ENCODE data around the gene SCN2B. TPM values are rescaled to one million over a fixed set of nuclear protein-coding genes. Genes with fewer than 3 reads are reported as not detected.
A peak's percentile ranks its signal among the peaks of the same experiment; 100 is the strongest.

The SCN2B gene
- total and polyA plus RNA-seq, 2 of the 13 experiments (the other 11 are each of a cell fraction or from before 2014, with no cell fraction given) = 0.01 to 0.02 TPM

DNA sequence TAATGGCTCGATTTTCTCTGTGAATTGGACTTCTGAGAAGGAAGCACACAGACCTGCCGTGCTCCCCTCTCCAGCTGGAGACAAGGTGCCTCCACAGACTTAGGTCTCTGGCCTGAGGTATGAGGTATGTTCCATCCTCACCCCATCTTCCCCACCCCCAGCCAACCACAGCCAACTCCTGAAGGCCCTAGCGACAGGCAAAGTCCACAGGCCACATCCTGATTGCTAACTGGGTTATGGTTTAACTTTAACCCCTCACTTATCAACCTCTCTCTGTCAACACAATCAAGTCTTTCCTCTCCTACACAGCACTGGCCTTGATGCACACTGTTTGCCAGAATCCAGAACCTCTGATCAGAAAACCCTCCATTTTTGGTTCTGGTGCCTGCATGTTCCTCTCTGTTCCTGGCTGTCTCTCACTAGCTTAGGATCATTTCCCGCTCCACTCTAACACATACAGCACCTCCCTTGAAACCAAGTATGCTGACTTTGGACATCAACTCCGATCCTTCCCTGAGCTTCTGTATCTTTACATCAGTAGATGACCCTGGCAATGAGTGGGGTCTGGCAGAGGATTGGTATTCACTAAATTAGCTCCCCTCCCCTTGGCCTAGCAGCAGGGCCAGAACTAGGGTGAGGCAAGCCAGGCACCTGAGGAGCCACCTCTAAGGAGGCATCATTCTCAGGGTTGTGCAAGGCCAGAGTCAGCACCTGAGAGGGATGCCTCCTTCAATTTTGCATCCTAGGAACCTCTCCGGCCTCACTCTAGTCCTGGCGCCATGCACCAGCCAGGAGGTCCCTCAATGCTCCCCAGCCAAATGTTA lies 26.4 kb upstream of the SCN2B start (continued):
- peak; percentile 81 for TF ChIP-seq ZFX (CRISPR knock-in tag; IDR thresholded peaks at IDR 0.05; ENCODE audit: low read depth)
- no peak for TF ChIP-seq POLR2AphosphoS2 (IDR thresholded peaks at IDR 0.05; ENCODE audit: low read depth, low read length)
- peak; percentile 60; the same call in 1 of the 2 replicates for TF ChIP-seq POLR2AphosphoS5 (IDR thresholded peaks at IDR 0.05; ENCODE audit: low read depth, low read length)
- no peak for TF ChIP-seq ZNF136 (CRISPR knock-in tag; IDR thresholded peaks at IDR 0.05; ENCODE audit: low read depth)
- TF ChIP-seq, protein P1, sequence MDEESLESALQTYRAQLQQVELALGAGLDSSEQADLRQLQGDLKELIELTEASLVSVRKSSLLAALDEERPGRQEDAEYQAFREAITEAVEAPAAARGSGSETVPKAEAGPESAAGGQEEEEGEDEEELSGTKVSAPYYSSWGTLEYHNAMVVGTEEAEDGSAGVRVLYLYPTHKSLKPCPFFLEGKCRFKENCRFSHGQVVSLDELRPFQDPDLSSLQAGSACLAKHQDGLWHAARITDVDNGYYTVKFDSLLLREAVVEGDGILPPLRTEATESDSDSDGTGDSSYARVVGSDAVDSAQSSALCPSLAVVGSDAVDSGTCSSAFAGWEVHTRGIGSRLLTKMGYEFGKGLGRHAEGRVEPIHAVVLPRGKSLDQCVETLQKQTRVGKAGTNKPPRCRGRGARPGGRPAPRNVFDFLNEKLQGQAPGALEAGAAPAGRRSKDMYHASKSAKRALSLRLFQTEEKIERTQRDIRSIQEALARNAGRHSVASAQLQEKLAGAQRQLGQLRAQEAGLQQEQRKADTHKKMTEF (CRISPR knock-in tag; IDR thresholded peaks at IDR 0.05) = peak; percentile 71
- TF ChIP-seq ZNF331 (CRISPR knock-in tag; IDR thresholded peaks at IDR 0.05) = peak; percentile 72
- TF ChIP-seq ZSCAN9 (CRISPR knock-in tag; IDR thresholded peaks at IDR 0.05; ENCODE audit: borderline replicate concordance) = 0 out of 2 replicates have a peak, but pooled peaks have one; percentile 30
- no peak for TF ChIP-seq GABPA (IDR thresholded peaks at IDR 0.05; ENCODE audit: low read depth, low read length)
- no peak; the same call in 1 of the 2 replicates for TF ChIP-seq GABPA (CRISPR knock-in tag; IDR thresholded peaks at IDR 0.05; ENCODE audit: low read depth)
- no peak for TF ChIP-seq ZFYVE20 (CRISPR knock-in tag; IDR thresholded peaks at IDR 0.05; ENCODE audit: borderline replicate concordance, low read depth)
- peak; percentile 75 for TF ChIP-seq ZNF263 (CRISPR knock-in tag; IDR thresholded peaks at IDR 0.05)
- peak; percentile 22; the same call in 1 of the 2 replicates for TF ChIP-seq STAG1 (CRISPR knock-in tag; IDR thresholded peaks at IDR 0.05)
- 0 out of 2 replicates have a peak, but pooled peaks have one; percentile 23 for TF ChIP-seq HIVEP1 (CRISPR knock-in tag; IDR thresholded peaks at IDR 0.05)
- TF ChIP-seq, protein P2, sequence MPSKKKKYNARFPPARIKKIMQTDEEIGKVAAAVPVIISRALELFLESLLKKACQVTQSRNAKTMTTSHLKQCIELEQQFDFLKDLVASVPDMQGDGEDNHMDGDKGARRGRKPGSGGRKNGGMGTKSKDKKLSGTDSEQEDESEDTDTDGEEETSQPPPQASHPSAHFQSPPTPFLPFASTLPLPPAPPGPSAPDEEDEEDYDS (CRISPR knock-in tag; IDR thresholded peaks at IDR 0.05) = peak; percentile 79
- TF ChIP-seq E2F1 (CRISPR knock-in tag; IDR thresholded peaks at IDR 0.05) = no peak
- peak; percentile 85 for TF ChIP-seq PHF5A (CRISPR knock-in tag; IDR thresholded peaks at IDR 0.05; ENCODE audit: low read depth, unreplicated experiment)
- peak; percentile 26; the same call in 1 of the 2 replicates for TF ChIP-seq ZNF12 (CRISPR knock-in tag; IDR thresholded peaks at IDR 0.05)
- 0 out of 2 replicates have a peak, but pooled peaks have one; percentile 46 for TF ChIP-seq ZNF138 (CRISPR knock-in tag; IDR thresholded peaks at IDR 0.05; ENCODE audit: low read depth)
- 0 out of 2 replicates have a peak, but pooled peaks have one; percentile 16 for TF ChIP-seq ZBTB42 (CRISPR knock-in tag; IDR thresholded peaks at IDR 0.05)
- no peak for TF ChIP-seq ZNF709 (CRISPR knock-in tag; IDR thresholded peaks at IDR 0.05)
- TF ChIP-seq ZSCAN20 (CRISPR knock-in tag; IDR thresholded peaks at IDR 0.05; ENCODE audit: borderline replicate concordance) = no peak
- TF ChIP-seq ZNF33A (CRISPR knock-in tag; IDR thresholded peaks at IDR 0.05; ENCODE audit: borderline replicate concordance) = no peak; the same call in 1 of the 2 replicates
- no peak for TF ChIP-seq MBNL3 (CRISPR knock-in tag; conservative IDR thresholded peaks at IDR 0.05)
- no peak for TF ChIP-seq HCFC1 (IDR thresholded peaks at IDR 0.05; ENCODE audit: low read depth, low read length)
- peak; percentile 93 for TF ChIP-seq HDAC2 (CRISPR knock-in tag; IDR thresholded peaks at IDR 0.05)
- peak; percentile 84; the same call in 1 of the 2 replicates for TF ChIP-seq HOXA3 (CRISPR knock-in tag; IDR thresholded peaks at IDR 0.05)
- TF ChIP-seq SIN3A (IDR thresholded peaks at IDR 0.05; ENCODE audit: borderline replicate concordance, low read depth, low read length) = no peak
- peak; percentile 67 for TF ChIP-seq NFIC (IDR thresholded peaks at IDR 0.05; ENCODE audit: low read length)
- peak; percentile 56; the same call in 1 of the 2 replicates for TF ChIP-seq ZNF430 (CRISPR knock-in tag; IDR thresholded peaks at IDR 0.05)
- peak; percentile 68; the same call in 1 of the 2 replicates for TF ChIP-seq HMG20A (CRISPR knock-in tag; IDR thresholded peaks at IDR 0.05; ENCODE audit: borderline replicate concordance)
